Measurements from ENCODE around the gene TWNK.
"Not testable (repeated sequence)": the region's sequence is repeated elsewhere in the genome, so short reads cannot be mapped to it uniquely, and the experiment has no call there.

The TWNK gene

DNA sequence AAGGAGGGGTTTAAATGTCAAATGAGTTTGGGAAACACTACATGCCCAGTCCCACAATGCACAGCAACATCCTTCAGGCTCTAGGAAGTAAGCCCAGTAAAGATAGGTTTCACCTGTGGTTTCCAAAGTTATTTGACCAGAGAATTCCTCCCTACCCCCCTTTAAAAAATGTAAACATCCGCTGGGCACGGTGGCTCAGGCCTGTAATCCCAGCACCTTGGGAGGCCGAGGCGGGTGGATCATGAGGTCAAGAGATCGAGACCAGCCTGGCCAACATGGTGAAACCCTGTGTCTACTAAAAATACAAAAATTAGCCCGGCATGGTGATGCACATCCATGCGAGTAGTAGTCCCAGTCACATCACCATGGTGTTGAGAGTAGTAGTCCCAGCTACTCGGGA is 11.9 kb upstream of the TWNK start:
- DNase-seq: not testable (repeated sequence)

- DNase-seq: no peak
Measured at GRCh38 chr10:100976906-100977305, 10.4 kb upstream of the TWNK start.

DNA sequence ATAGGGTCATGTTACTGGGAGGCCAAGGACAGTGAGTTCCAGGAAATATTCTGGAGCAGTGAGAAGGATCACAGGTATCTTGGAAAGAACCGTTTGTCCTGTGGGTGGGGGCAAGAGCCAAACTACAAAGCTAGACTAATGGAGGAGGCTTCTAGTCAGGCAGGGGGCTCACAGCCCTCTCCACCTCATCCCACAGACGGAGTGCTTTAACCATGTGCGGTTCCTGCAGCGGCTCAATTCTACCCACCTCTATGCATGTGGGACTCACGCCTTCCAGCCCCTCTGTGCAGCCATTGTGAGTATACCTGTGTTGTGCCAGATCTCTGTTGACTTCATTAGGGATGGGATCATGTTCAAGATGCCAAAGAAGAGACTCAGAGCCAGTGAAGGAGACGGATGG is 9.9 kb upstream of the TWNK start:
- no peak for DNase-seq

DNA sequence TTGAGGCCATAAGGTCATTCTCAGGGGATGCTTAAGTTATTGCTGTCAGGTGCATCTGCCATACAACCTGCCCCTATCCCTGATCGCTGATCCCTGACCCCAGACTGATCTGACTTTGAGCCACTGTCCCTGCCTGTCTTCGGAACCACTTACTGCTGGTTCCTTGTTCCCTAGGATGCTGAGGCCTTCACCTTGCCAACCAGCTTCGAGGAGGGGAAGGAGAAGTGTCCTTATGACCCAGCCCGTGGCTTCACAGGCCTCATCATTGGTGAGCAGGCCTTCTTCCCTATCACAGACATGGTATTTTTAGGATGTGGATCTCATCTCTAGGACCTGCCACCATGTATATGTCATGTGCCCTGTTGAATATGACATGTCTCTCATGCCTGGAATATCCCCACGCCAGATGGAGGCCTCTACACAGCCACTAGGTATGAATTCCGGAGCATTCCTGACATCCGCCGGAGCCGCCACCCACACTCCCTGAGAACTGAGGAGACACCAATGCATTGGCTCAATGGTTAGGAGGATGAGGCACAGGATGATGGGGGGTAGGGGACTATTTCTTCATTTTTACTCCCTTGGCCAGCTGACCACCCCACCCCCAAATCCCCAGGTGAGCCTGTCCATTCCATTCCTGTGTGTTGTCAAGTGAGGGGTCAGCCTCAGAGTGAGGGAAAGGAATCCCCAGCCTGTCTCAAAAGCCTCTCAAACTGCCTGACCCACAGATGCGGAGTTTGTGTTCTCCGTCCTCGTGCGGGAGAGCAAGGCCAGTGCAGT is 9.0 kb upstream of the TWNK start:
- no peak for DNase-seq

DNA sequence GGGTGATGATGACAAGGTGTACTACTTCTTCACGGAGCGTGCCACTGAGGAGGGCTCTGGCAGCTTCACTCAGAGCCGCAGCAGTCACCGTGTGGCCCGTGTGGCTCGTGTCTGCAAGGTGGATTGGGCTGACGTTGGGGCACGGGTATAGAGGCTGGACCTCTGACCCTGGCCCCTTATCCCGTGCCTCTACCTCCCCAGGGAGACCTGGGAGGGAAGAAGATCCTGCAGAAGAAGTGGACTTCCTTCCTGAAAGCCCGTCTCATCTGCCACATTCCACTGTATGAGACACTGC is 8.5 kb upstream of the TWNK start:
- DNase-seq: no peak

GRCh38 chr10:100979791-100980272 is 7.5 kb upstream of the TWNK start:
- DNase-seq: no peak

DNA sequence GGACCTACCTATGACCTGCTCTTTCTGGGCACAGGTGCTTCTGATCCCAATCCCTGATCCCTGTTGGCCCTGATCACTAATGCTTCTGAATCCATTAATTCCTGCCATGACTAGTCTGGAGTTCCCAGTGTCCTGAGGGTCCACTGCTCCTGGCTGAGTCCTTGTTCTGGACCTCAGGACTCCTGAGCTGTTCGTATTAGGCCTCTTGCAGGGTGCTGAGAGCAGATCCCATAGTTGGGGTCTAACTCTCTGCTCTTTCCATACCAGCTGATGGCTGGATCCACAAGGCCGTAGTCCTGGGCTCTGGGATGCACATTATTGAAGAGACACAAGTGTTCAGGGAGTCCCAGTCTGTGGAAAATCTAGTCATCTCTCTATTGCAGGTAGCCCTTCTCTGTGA is 7.0 kb upstream of the TWNK start:
- DNase-seq: no peak

GRCh38 chr10:100980711-100981110 is 6.6 kb upstream of the TWNK start:
- no peak for DNase-seq

DNA sequence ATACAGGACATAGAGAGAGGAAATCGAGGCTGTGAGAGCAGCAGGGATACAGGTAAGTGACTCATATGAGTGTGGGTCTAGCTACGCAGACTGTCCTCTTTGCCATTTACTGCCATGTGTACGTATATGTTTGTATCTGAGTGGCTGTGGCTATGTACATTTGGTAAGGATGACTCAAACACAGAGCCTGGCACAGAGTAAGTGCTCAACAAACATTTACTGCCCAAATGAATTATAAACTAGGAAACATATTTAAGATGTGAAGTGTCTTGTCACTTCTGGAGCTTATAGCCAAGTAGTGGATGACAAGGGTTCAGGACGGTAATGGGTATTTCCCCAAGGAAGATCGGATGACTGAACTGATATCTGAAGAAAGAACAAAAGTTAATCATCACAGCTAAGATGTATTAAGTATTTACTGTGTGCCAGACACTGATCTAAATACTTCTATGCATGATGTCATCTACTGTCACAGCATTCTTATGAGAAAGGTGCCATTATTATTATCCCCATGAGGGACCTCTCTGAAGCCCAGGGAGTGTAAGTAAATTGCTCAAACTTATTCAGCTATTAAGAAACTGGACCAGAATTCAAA is 6.1 kb upstream of the TWNK start:
- DNase-seq: no peak

DNA sequence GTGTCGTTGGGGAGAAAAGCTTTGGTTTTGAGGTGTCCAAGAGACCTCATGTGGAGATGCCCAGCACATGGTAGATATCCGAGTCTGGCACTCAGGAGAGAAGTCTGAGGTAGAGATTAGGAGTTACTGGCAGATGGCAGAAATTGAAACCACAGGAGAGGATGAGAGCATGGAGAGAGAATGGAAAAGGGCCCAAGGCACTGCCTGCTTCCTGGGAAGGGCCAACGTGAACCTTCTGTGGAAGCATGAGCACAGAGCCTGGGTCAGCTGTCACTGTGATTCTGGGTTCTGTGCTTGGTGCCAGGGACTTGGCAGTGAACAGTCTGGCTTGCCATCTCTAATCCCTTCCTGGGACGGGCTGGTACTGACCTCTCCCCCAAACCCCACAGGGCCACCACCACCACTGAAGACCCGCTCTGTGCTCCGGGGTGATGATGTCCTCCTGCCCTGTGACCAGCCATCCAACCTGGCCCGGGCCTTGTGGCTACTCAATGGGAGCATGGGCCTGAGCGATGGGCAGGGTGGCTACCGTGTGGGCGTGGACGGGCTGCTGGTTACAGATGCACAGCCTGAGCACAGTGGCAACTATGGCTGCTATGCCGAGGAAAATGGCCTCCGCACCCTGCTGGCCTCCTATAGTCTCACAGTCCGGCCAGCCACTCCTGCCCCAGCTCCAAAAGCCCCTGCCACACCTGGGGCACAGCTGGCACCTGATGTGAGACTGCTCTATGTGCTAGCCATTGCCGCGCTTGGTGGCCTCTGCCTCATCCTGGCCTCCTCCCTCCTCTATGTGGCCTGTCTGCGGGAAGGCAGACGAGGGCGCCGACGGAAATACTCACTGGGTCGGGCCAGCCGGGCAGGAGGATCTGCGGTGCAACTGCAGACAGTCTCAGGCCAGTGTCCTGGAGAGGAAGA is 4.2 kb upstream of the TWNK start:
- no peak for DNase-seq

DNA sequence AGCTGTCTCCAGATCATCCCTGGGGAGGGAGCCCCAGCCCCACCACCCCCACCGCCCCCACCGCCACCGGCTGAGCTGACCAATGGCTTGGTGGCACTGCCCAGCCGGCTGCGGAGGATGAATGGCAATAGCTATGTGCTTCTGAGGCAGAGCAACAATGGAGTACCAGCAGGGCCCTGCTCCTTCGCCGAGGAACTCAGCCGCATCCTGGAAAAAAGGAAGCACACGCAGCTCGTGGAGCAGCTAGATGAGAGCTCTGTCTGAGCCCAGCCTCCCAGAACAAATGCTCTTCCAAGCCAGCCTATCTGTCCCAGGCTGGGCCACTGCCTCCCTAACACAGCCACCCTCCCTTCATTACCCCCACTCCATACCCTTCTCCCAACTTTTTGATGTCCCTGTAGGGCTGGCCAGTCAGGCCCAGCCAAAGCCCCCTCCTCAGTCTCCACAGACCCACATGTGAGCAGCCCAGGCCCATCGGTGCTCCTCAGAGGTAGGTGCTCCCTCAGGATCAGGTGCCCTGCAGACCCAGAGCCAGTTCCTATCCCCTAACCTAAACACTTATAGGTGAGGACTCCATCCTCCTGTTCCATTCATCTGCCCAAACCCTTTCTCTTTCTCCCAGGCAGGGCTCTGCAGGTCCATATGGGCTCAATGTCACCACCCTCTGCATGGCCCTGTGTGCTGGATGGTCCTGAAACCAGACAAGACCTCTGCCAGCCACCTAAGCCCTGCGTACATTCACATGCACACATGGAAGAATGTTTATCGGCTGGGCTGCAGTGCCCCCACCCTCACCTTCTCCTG is 3.3 kb upstream of the TWNK start:
- no peak for DNase-seq

- no peak for DNase-seq
Measured at GRCh38 chr10:100984672-100985177, 2.6 kb upstream of the TWNK start.

DNA sequence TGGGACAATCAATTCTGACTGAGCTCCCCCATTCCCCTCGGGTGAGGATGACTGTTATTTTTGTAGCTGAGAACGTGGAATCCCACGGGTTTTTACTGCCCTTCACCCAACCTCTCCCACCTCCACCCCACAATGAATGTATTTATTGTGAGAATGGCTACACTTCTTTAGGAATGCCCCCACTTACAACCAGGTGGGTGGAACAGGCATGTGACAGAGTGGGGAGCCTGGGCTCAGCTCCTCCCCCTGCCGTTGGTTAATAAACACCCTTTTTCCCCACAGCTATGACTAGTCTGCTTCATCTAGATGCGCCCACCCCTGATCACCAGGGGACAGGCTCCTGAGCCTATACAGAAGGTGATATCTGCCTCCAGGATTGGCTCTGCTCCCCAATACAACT is 2.0 kb upstream of the TWNK start:
- no peak for DNase-seq

DNA sequence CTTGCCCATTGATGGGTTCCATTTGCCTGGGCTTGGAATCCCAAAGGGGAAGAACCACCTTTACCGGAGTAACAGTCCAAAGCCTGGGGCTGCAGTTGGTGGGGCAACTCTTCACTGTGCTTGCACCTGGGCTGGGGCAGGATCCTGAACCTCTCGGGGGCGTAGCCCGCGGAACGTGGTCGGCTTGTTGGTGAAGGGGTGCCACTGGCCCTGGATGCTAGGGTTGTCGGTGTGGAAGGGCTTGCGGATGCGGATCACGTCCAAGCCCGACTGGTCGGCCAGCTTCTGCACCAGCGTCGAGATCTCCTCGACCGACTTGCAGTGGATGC is 756 bp upstream of the TWNK start:
- DNase-seq: no peak

- no peak for DNase-seq
Measured at GRCh38 chr10:100987685-100988049, 324 bp downstream of the TWNK start.

DNA sequence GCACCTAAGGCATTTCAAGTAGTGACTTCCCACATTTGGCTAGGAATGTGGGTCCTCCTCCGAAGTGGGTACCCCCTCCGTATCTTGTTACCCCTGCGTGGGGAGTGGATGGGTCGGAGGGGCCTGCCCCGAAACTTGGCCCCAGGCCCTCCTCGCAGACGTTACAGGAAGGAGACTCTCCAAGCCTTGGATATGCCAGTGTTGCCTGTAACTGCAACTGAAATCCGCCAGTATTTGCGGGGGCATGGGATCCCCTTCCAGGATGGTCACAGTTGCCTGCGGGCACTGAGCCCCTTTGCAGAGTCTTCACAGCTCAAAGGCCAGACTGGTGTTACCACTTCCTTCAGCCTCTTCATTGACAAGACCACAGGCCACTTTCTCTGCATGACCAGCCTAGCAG is 823 bp downstream of the TWNK start:
- DNase-seq: no peak

GRCh38 chr10:100989088-100989487 is 1.7 kb downstream of the TWNK start:
- no peak for DNase-seq

DNA sequence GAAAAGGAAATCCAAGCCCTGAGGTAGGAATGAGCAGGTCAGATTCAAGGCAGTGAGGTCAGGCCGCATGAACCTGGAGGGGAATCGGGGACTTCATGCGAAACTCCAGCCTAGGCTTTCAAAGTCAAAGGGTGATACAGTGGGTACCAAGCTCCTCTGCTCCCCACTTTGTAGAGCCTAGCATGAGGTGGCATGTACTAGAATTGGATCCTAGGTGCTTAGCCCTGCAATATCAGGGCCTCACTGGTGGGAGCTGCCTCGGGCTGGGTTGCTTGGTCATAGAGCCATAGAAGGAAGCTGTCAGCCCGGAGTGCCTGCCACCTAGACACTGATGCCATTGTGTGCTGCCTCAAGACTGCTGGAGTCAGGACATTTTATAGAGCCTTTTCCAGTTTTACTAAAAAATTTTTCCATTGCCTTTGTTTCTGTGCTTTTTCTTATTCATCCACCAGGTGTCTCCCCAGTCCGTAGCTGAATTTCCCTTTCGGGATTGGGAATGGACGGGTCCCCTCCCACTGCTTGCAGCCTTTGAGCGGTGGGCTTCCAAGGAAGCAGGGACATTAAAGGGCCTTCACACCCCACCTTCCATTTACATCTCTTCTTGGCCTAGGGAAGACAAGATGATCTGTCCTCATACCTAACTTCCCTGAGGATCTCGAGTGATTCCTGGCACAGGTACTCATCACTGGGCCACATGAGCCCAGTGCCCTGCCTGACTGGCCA is 6.8 kb downstream of the TWNK start:
- DNase-seq: no peak

DNA sequence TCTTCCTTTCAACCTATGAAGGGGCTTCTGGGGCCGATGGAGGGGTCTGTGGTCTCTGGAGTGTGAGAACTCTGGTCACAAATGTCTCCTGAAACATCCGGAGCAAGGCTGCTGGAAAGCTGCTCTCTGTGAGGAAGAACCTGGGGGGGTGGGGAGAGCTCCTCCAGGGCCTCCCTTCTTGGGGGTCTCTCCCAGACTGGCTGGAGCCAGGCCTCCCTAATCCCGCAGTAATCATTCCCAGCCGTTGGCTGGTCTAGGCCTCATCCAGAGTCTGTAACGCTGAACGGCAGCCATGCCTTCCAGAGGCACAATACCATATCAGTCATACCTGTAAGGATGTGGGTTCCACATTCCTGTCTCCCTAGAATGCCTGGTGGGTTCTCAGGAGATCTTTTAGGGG is 7.8 kb downstream of the TWNK start:
- DNase-seq: no peak

DNA sequence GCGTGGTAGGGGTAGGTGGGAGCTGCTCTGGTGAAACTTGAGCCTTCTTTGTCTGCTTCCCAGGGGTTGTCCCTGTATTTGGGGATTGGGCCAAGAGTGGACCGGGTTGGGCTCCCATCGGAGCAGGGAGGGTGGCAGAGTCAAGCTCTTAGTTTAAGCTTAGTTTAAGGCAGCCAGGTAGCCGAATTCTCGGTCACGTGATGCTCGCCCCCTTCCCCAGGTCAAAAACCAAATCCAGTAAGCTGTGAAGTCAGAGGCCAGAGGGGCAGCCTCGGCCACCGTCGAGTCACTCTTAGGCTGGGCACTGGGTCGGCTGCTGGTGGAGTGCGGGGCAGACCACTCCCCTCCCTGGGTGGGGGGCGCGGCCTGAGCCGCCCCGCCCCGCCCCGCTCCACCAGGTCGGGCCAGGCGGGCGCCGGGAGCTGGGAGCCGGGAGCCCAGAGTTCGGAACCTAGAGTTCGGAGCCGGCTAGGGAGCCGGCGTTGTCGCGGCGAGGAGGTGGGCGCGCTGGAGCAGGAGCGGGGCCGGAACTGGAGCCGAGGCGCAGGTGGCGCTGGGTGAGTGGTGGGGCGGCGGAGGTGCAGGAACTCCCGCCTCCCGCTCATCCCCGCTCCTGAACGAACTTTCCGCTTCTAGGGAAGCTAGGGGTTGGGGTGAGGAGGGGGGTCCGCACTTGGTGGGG is 9.5 kb downstream of the TWNK start:
- no peak for DNase-seq

DNA sequence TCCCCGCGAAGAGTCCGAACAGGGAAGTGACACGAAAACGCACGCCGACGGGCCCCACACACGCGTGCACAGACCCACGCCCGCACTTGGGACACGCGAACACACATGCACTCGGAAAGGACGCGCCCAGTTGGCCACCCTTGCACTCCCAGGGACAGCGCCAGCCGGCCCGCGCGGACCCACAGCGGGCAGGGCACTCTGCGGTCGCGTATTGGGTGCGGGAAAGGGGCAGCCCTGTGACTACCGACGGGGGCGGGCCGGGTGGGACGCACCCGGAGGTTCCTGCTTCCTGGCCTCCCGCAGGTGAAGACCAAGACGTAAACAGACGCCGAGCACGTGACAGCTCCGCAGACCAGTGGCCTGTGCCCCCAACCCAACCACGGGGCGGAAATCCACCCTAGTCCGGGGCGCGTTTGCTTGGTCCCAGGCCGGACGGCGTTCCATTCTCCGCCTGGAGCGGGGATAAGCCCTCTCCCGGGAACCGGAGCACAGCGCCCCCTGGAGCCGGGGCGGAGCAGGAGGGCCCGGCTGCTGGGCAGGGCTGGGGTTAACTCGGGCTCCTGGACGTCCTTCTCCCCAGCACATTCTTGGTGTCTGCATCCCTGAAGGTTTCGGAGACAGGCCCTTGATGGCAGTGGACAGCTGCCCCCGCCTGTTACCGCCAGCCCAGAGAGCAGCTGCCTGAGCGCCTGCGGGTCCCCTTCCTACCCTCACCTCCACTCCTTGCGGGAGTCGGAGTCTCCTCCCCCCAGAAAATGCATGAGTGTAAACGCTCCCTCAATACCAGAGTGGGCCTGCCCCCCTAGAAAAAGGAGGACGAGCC is 10.2 kb downstream of the TWNK start:
- peak in 1 of 2 donors; percentile 63 for DNase-seq

Data from bone marrow (tissue), 2 donors.